GM04503 (cell line): ENCODE results near the gene DTNB.

Experiments
- DNase-seq: peaks from one replicate; pipeline ENCODE4 v3.0.0-alpha.2; 2012; ENCODE audit warnings: low read depth

The DTNB gene

GRCh38 chr2:25497229-25497917 lies 176.0 kb downstream of the DTNB start:
- no peak for DNase-seq

GRCh38 chr2:25494616-25495015 lies 178.8 kb downstream of the DTNB start:
- no peak for DNase-seq

GRCh38 chr2:25493207-25493606 lies 180.2 kb downstream of the DTNB start:
- no peak for DNase-seq

GRCh38 chr2:25492726-25493125 lies 180.7 kb downstream of the DTNB start:
- no peak for DNase-seq

GRCh38 chr2:25491966-25492532 lies 181.3 kb downstream of the DTNB start:
- no peak for DNase-seq

GRCh38 chr2:25491003-25491696 lies 182.2 kb downstream of the DTNB start:
- DNase-seq = no peak

GRCh38 chr2:25490217-25490616 lies 183.2 kb downstream of the DTNB start:
- no peak for DNase-seq

- no peak for DNase-seq
Measured at GRCh38 chr2:25489631-25490030, 183.7 kb downstream of the DTNB start.

GRCh38 chr2:25483607-25484266 lies 189.6 kb downstream of the DTNB start:
- no peak for DNase-seq

- no peak for DNase-seq
Measured at GRCh38 chr2:25482341-25482740, 191.0 kb downstream of the DTNB start.

- no peak for DNase-seq
Measured at GRCh38 chr2:25481381-25482300, 191.7 kb downstream of the DTNB start.

- no peak for DNase-seq
Measured at GRCh38 chr2:25480561-25480960, 192.8 kb downstream of the DTNB start.

- DNase-seq = no peak
Measured at GRCh38 chr2:25479761-25480160, 193.6 kb downstream of the DTNB start.

- no peak for DNase-seq
Measured at GRCh38 chr2:25478736-25479135, 194.6 kb downstream of the DTNB start.

- DNase-seq = no peak
Measured at GRCh38 chr2:25473758-25474340, 199.5 kb downstream of the DTNB start.

GRCh38 chr2:25473131-25473530 lies 200.2 kb downstream of the DTNB start:
- no peak for DNase-seq

- no peak for DNase-seq
Measured at GRCh38 chr2:25470806-25471205, 202.6 kb downstream of the DTNB start.

GRCh38 chr2:25467743-25468142 lies 205.6 kb downstream of the DTNB start:
- no peak for DNase-seq

- DNase-seq = no peak
Measured at GRCh38 chr2:25462021-25462420, 211.4 kb downstream of the DTNB start.

GRCh38 chr2:25460261-25460905 lies 213.0 kb downstream of the DTNB start:
- no peak for DNase-seq
